GM21737 (cell line): ENCODE results near the gene F12.

Experiments used
- ATAC-seq: cut with Tn5 transposase; IDR thresholded peaks from one replicate; pipeline ENCODE4 v1.9.1; 2021; ENCODE audit warnings: mild to moderate bottlenecking, moderate library complexity; ENCODE audit not compliant: unreplicated experiment

Gene F12

GRCh38 chr5:177446200-177447065, 37.1 kb upstream of the F12 start, which contains the start of gene PRR7:
Gene PRR7, plus strand, starts transcription at chr5:177446814. Its CDS starts 8,254 bp downstream, at chr5:177455068.
- peak; percentile 53 for ATAC-seq

GRCh38 chr5:177445917-177446199, 36.5 kb upstream of the F12 start:
- ATAC-seq, result no peak

DNA sequence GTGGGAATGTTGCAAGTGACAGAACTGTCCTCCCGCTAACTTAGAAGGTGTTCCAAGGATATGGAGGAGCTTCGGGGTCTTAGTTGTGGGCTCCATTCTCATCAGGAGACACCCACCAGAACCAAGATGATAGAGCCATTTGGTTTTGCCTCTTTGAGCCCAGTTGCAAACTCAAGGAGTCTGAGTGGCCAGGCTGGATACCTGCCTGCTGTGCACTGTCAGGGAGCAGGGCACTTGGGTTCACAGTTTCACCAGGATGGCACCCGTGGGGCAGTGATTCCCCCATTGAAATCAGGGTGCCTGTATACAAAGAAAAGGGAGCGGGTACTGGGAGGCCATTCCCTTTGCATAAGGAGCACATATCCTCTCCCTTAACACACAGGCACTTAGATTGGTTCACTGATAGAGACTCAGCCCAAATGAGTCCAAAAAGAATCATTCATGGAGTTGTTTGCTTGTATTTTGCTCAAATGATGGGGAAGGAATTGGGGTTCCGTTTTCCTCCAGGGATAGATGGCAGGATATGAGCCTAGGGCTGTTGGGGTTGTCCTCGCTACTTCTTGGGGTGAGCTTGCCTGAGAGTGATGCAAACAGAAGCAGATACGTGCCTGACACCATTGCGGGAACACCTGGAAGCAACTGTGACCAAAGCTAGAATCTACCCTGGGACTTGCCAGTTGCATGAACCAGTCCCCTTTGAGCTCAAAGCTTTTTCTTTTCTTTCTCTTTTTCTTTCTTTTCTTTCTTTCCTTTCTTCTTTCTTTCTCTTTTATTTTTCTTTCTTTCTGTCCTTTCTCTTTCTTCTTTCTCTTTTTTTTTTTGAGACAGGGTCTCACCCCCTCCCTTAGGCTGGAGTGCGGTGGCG, 35.9 kb upstream of the F12 start:
- ATAC-seq, result no peak

- no peak for ATAC-seq
Measured at GRCh38 chr5:177444106-177445051, 35.0 kb upstream of the F12 start.

DNA sequence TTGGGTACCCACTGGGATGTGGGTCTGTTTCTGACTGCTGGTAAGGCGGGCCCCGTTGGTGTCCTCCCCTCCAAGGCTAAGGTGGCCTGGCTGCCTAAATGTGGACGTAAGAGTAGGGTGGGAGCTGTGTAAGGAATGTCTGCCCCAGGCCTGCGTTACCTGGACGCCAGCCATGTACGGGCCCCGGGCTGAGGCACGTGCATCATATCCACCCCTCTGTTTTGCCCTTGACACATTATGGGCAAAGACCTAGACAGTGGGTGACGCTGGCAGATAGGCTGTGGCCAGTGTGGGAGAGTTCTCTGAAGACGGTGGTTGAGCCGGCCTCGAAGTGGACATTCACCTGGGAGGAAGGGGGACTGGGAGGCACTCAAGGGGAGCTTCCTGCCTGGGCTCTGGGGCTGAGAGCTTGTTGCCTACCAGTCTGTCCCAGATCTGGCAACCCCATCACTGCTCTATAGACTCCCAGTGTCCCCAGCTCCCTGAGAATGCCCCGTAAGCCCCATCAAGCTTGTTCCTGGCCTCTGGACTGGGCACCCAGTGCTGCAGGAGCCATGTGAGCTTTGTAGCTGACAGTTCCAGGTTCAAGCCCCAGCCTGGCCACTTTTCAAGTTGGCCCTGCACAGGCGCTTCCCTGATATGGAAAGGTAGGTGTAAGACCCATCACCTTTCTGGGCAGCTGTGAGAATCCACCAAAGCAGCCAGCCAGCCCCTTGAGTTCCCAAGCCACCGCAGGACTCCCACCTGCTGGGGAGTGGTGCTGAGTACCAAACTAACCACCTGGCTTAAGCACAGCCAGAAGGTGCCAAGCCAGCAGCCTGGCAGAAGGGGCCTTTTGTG, 34.0 kb upstream of the F12 start:
- no peak for ATAC-seq

- ATAC-seq, result no peak
Measured at GRCh38 chr5:177442066-177442826, 32.9 kb upstream of the F12 start.

- no peak for ATAC-seq
Measured at GRCh38 chr5:177440990-177441780, 31.8 kb upstream of the F12 start.

DNA sequence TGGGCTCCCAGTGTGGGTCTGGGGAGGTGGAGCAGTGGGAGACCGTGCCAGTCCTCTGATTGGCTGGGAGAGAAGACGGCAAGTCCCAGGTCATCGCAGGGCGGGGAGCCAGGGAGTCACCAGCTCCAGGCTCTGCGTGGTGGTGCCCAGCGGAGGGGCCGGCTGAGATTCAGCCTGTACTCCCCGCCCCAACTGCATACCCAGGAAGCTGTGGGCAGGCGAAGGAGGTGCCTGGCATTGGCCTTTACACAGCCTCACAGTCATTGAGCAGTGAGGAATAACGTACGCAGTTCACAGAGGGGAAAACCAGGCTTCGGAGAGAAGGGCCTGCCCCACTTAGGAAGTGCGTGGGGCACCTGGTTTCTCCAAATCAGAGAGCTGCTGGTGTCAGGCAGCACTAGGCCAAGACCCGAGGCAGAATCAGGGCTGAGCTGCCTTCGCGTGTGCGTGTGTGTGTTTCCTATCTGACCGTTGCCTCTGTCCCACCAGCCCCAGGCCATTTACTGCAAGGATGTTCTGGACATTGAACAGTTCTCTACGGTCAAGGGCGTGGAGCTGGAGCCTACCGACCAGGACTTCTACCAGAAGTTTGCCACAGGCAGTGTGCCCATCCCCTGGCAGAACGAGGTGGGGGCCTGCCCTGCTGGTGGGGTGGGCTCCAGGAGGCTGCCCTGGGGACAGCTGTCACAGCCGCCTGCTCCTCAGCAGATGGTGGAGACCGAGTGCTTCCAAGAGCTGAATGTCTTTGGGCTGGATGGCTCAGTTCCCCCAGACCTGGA, 31.0 kb upstream of the F12 start:
- ATAC-seq, result no peak

DNA sequence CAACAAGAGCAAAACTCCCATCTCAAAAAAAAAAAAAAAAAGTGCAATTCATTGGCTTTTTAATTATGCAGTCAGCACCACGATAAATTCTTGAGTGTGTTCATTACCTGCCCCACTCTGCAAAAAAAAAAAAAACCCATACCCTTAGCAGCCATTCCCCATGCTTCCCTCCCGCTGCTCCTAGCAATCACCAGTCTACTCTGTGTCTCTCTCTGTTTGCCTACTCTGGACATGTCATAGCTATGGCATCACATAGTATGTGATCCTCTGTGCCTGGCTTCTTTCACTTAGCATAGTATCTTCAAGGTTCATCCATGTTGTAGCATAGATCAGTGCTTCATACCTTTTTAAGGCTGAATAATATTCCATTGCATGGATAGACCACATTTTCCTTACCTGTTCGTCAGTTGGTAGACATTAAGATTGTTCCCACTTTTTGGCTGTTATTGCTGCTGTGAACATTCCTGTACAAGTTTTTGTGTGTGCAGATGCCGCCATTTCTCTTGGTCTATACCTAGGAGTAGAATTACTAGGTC, 30.2 kb upstream of the F12 start:
- ATAC-seq, result no peak

DNA sequence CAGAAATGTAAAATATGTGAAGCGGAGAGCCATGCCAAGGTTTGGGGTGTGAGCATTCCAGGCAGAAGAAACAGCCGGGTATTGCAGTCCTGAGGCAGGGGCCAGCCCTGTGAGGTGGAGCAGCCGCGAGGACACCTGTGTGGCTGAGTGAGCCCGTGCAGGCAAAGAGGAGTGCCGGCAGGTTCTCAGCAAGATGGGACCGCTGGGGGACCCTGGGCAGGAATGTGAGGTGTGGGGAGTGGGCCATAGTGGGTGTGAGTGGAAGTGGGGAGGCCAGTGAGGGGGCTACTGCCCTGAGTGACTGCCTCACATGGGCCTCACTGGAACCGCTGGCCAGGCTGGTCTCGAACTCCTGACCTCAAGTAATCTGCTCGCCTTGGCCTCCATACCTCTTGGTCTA, 29.1 kb upstream of the F12 start:
- ATAC-seq, result no peak

- ATAC-seq, result no peak
Measured at GRCh38 chr5:177437623-177438022, 28.3 kb upstream of the F12 start.

GRCh38 chr5:177435847-177436536, 26.6 kb upstream of the F12 start:
- no peak for ATAC-seq

- ATAC-seq, result no peak
Measured at GRCh38 chr5:177434942-177435738, 25.8 kb upstream of the F12 start.

GRCh38 chr5:177434437-177434836, 25.1 kb upstream of the F12 start:
- ATAC-seq, result no peak

- no peak for ATAC-seq
Measured at GRCh38 chr5:177433658-177434217, 24.4 kb upstream of the F12 start.
